Middle frontal gyrus (tissue), 1 donor: ENCODE data around the gene ZNF483.
"Not testable (repeated sequence)": the region's sequence is repeated elsewhere in the genome, so short reads cannot be mapped to it uniquely, and the experiment has no call there.

Experiments
- DNase-seq: peaks from one replicate; pipeline ENCODE4 v3.0.0-alpha.2; 2015; ENCODE audit warnings: low spot score; ENCODE audit errors: extremely low spot score

Gene ZNF483

GRCh38 chr9:111542497-111543254 lies 17.7 kb downstream of the ZNF483 start:
- no peak for DNase-seq

DNA sequence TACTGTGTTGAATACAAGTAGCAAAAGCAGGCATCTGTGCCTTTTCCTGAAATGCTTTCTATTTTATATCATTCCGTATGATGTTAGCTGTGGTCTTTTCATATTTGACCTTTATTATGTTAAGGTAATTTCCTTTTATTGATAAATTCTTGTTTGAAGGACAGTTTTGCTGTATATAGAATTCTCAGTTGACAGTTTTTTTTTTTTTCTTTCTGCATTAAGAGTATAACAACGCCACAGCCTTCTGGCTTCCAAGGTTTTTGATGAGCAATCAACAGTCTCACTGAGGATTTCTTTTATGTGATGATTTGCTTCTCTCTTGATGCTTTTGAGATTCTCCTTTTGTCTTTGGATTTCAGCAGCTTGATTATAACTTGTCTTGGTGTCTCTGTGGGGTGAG lies 23.6 kb downstream of the ZNF483 start:
- DNase-seq = no peak

DNA sequence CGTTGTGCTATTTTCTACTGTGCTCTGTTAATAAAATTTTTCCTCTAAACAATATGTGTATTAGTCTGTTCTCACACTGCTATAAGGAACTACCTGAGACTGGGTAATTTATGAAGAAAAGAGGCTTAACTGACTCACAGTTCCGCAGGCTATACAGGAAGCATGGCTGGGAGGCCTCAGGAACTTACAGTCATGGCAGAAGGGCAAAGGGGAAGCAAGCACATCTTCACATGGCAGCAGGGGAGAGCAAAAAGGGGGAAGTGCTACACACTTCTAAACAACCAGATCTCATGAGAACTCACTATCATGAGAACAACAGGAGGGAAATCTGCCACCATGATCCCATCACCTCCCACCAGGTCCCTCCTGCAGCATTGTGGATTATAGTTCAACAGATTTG lies 30.4 kb downstream of the ZNF483 start:
- not testable (repeated sequence) for DNase-seq

- DNase-seq = no peak
Observed at GRCh38 chr9:111559000-111559610, 34.1 kb downstream of the ZNF483 start.

- DNase-seq = no peak
Observed at GRCh38 chr9:111561165-111561719, 36.3 kb downstream of the ZNF483 start.

DNA sequence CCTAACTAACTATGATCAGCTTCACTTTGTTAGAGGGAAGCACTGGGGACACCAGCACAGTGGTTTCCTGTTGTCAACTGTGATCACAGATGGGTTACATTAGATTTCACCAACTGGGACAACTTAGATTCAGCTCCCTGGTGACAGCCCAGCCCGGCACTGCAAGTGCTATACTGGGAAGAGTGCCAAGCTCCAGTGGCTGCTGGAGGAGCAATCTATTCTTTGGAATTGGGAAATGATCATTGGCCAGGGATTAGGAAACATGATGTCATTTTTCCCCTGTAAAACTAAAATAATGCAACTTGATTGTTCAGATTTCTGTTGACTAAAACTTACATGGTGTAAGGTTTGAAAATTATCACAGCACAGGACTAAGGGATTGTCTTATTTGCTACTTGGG lies 41.3 kb downstream of the ZNF483 start:
- DNase-seq = no peak

GRCh38 chr9:111568127-111568526 lies 43.1 kb downstream of the ZNF483 start:
- not testable (repeated sequence) for DNase-seq

DNA sequence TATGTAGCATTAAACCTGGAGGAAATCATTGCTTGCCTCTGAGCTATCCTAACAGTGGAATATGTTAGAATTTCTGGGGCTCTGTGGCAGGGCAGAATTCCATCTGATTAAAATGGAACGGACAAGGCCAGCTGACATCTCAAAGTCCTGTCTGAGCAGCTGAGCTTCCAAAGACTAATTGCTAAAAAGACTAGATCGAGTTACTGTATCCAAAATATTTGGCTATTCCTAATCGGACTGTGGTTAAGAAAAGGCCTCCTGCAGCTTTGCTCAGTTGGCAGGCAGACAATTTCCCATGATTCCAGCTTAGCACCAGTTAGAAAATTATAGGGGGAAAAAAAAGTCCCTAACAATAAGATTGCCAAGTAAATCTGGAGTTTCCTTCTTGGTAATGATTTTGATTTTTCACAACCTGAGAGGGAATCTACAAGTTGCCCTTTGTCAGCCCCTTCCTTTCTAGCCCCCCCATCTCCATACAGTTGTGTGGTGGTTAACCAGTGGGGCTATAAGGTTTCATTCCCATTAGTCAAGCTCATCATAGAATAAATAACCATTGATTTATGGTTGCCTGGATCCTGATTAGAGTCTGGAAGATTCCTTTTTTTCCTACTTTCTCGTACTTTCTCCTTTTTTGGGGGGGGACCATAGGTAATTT lies 48.1 kb downstream of the ZNF483 start:
- DNase-seq = no peak

DNA sequence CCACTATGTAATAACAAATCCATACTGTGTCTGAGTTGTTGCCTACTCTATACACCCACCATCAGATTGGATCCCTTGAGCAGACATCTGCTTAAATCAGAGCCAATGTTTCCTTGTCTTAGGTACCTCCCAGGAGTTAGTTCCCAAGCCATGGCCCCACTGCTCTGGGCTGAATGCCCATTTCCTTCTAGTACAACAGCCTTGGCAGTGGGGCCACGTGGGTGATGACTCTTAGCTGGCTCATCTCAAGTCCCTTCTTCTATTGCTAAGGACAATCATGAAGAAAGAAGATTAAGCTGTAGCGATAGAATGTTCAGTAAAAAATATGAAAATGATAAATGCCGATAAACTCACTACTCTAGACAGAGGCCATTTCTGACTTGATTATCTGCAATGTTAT lies 57.9 kb downstream of the ZNF483 start:
- DNase-seq = no peak

DNA sequence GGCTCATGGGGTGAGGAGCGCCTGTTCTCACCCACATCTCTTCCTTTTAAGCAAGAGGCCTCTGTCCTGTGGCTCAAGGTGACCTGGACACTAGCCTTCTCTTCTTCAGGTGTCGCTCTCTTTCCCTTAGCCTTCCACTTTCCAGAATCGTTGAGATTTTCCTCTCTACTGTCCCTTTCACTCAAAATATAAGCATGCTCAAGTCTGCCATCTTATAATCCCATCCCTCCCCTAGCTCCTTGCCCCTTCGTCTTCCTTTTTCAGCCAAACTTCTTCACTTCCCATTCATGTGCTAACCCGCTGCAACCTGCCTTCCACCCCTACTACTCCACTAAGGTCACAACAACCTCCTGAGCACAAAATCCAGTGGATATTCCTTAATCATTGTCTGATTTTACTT lies 61.4 kb downstream of the ZNF483 start:
- no peak for DNase-seq

GRCh38 chr9:111588846-111589245 lies 63.9 kb downstream of the ZNF483 start:
- no peak for DNase-seq

- peak; percentile 11 for DNase-seq
Observed at GRCh38 chr9:111597852-111598732, 73.1 kb downstream of the ZNF483 start.

DNA sequence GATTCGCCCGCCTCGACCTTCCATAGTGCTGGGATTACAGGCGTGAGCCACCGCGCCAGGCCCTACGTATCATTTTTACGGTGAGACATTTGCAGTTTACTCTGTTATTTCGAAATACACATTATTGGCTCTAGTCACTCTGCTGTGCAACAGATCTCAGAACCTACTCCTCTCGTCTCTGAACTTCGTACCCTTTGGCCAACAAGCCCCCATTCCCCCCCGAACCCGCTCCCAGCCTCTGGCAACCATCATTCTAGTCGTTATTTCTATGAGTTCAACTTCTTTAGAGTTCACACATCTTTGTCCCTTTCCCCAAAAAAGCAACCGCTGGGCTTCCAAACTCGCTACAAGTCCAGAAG lies 73.7 kb downstream of the ZNF483 start:
- no peak for DNase-seq

DNA sequence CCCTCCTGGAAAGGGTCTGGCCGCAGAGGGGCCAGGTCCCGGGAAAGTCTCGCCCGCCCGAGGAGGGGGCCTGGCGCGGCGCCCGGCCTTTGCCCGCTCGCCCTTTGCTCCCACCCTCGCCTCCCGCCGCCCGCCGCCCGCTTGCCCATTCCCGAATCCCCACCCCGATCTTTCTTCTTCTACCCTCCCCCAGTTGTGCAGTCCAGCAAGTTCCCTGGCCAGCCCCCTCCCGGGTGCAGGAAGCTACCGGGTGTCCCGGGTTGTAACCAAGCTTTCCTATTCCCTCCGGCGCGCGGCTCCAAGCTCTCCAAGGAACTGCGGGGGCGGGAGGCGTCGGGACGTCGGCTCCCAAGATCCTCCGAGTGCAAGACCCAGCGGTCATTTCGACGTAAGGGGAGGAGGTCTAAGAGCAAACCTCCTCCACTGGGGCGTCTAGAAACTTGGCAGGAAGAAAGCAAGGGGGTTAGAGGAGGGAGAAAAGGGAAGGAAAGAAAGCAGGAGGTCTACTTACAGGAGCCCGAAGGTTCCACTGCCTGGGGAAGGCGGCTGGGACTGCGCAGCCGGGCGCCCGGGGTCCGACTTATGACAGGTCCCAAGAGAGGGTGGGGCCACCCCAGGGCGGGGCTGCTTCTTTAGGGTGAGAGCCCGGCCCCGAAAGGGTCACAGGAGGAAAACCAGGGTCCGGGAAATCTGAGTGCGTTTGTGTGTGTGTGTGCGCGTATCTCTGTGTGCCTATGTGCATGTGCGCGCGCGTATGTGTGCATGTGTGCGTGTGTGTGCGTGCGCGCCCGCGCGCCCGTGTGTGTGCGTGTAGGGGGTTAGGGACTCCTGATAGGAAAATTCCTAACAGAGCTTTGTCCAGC lies 74.3 kb downstream of the ZNF483 start, which contains the start of gene PTGR1:
PTGR1 (minus strand) TSS at position 556 of the 863 bp plus-strand sequence. CDS start 2,225 bp downstream, outside the sequence.
- DNase-seq = peak; percentile 64

- no peak for DNase-seq
Observed at GRCh38 chr9:111599955-111600343, 75.0 kb downstream of the ZNF483 start.

DNA sequence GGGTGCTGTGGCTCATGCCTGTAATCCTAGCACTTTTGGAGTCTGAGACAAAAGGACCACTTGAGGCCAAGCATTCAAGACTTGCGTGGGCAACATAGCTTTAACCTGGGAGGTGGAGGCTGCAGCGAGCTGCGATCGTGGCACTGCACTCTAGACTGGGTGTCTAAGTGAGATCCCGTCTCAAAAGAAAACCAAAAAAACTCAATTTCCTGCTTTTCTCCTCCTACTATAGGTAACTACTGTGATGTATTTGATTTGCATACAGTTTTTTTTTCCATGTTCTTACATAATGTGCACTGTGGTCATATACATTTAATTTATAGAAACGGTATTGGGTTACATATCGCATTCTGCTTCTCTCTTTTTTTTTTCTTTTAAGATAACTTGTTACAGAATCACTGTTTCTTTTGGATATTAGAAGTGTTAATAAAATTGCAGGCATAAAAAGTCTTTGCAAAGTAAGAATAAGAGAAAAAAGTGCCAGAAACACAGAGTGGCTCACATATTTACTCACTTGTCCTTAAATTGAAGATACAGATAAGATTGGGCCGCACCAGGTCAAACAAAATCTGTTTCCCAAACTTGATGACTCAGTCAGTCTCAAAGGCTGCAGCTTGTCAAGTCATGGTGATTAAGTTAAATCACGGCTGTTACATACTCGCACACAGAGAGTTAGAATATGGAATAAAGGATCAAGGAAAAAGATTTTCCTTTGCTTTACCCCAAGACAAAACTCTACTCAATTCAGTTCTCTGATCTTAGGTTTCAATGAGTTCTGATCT lies 76.4 kb downstream of the ZNF483 start:
- DNase-seq = no peak

- no peak for DNase-seq
Observed at GRCh38 chr9:111603041-111603440, 78.1 kb downstream of the ZNF483 start.

DNA sequence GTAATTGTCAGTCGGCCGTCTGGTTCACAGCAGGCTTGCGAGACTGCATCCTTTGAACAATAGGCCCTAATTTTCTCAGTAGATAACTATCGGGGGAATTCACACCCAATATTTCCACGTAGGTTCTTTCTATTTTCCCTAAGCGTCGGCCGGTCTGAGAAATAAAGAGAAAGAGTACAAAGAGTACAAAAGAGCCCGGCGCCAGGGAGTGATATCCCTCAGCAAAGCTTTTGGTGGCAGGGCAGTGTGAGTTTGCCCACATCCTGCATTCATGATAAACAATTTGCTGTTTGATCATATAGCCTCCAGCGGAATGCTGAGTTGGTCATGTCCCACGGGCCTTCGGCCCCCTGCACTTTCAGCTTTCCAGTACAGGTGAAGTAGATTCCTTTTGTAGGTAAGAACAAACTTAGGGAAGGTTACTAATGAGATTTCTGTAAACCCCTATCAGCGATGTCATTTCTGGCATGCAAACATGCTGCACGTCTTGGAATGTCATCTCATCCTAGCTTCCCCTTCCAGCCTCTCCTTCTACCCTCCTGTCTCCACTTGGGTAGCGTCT lies 79.2 kb downstream of the ZNF483 start:
- no peak for DNase-seq

- no peak for DNase-seq
Observed at GRCh38 chr9:111605041-111605559, 80.1 kb downstream of the ZNF483 start.
